Chondrocyte (in vitro differentiated cells): ENCODE data around the gene KCNA1. TPM values are rescaled to one million over a fixed set of nuclear protein-coding genes. Genes with fewer than 3 reads are reported as not detected.
A peak's percentile ranks its signal among the peaks of the same experiment; 100 is the strongest.

ENCODE experiments used
- DNase-seq: peaks from one replicate; pipeline ENCODE4 v3.0.0; 2021; ENCODE audit warnings: mixed read lengths, low spot score
- H3K27ac Mint-ChIP-seq: one replicate; pipeline ENCODE4 v1.8.0; 2021; ENCODE audit warnings: mild to moderate bottlenecking, moderate library complexity, mixed read lengths; ENCODE audit not compliant: unreplicated experiment
- H3K27me3 Mint-ChIP-seq: 2 replicates; pipeline ENCODE4 v1.8.0; 2021; ENCODE audit warnings: low read depth, mixed read lengths
- H3K36me3 Mint-ChIP-seq: 2 replicates; pipeline ENCODE4 v1.8.0; 2021; ENCODE audit warnings: low read depth, mixed read lengths
- H3K4me1 Mint-ChIP-seq: 2 replicates; pipeline ENCODE4 v1.8.0; 2021; ENCODE audit warnings: low read depth, mild to moderate bottlenecking, mixed read lengths
- H3K4me3 Mint-ChIP-seq: one replicate; pipeline ENCODE4 v1.8.0; 2021; ENCODE audit warnings: mild to moderate bottlenecking, moderate library complexity, mixed read lengths; ENCODE audit not compliant: unreplicated experiment
- H3K9me3 Mint-ChIP-seq: 2 replicates; pipeline ENCODE4 v1.8.0; 2021; ENCODE audit warnings: low read depth, mixed read lengths
- CTCF ChIP-seq: fragments of 200-600 bp; sonication (generic); IDR thresholded peaks from 2 replicates; pipeline ENCODE4 v1.5.0; 2021; ENCODE audit warnings: antibody characterized with exemption, mild to moderate bottlenecking, moderate library complexity
- total RNA-seq: library from RNA; stranded (reverse); gene quantifications from 3 replicates; pipeline ENCODE4 v1.2.1, GENCODE V29; 2021

KCNA1 gene
- total RNA-seq, 1 donor from 2014 or later: 0.45 TPM

- Mint-ChIP-seq H3K9me3 (no peaks in the 10 kb centered on the region), H3K4me3 (no peak overlapping the region), H3K4me1 (peaks cover 34% of the 10 kb centered on the region), H3K27me3 (peaks cover 25% of the 10 kb centered on the region), H3K27ac (no peak overlapping the region), H3K36me3 (no peaks in the 10 kb centered on the region)
- TF ChIP-seq CTCF: no peak
- no peak for DNase-seq
Observed at GRCh38 chr12:4954621-4955354, 45.1 kb downstream of the KCNA1 start.

GRCh38 chr12:4956054-4956453 is 46.3 kb downstream of the KCNA1 start:
- Mint-ChIP-seq H3K36me3 (no peaks in the 10 kb centered on the region), H3K27me3 (peaks cover 19% of the 10 kb centered on the region), H3K4me3 (no peak overlapping the region), H3K27ac (peak overlapping the region; percentile 55), H3K4me1 (peaks cover 40% of the 10 kb centered on the region), H3K9me3 (no peaks in the 10 kb centered on the region)
- TF ChIP-seq CTCF: no peak
- DNase-seq: no peak

GRCh38 chr12:4956968-4957367 is 47.3 kb downstream of the KCNA1 start:
- Mint-ChIP-seq H3K9me3 (no peaks in the 10 kb centered on the region), H3K27me3 (peaks cover 14% of the 10 kb centered on the region), H3K4me1 (peaks cover 40% of the 10 kb centered on the region)

GRCh38 chr12:4957761-4958160 is 48.1 kb downstream of the KCNA1 start:
- TF ChIP-seq CTCF: no peak
- Mint-ChIP-seq H3K4me1 (peaks cover 44% of the 10 kb centered on the region), H3K27ac (no peak overlapping the region), H3K27me3 (peaks cover 8% of the 10 kb centered on the region), H3K9me3 (no peaks in the 10 kb centered on the region), H3K4me3 (no peak overlapping the region), H3K36me3 (no peaks in the 10 kb centered on the region)
- DNase-seq: no peak

More at GRCh38 chr12:4956968-4957367, 47.3 kb downstream of the KCNA1 start:
- Mint-ChIP-seq H3K4me3 (no peak overlapping the region), H3K36me3 (no peaks in the 10 kb centered on the region), H3K27ac (no peak overlapping the region)
- no peak for DNase-seq
- no peak for TF ChIP-seq CTCF

GRCh38 chr12:4958697-4959375 is 49.1 kb downstream of the KCNA1 start:
- Mint-ChIP-seq H3K4me1 (peaks cover 44% of the 10 kb centered on the region), H3K4me3 (no peak overlapping the region), H3K9me3 (no peaks in the 10 kb centered on the region), H3K36me3 (no peaks in the 10 kb centered on the region), H3K27ac (peak overlapping the region; percentile 73), H3K27me3 (no peaks in the 10 kb centered on the region)
- peak; percentile 43 for TF ChIP-seq CTCF
- no peak for DNase-seq
